VCaP (cell line): ENCODE measurements around the gene TFCP2L1.
"Not testable (repeated sequence)": the region's sequence is repeated elsewhere in the genome, so short reads cannot be mapped to it uniquely, and the experiment has no call there.

Experiments
- H3K27ac ChIP-seq: fragments of 450-650 bp; 2 replicates; pipeline ENCODE4 v1.5.1; 2017
- TF ChIP-seq, protein P1 (sequence below): fragments of 450-650 bp; conservative IDR thresholded peaks from 2 replicates; pipeline ENCODE4 v1.5.1; 2017; ENCODE audit warnings: mild to moderate bottlenecking, moderate library complexity

Gene TFCP2L1

DNA sequence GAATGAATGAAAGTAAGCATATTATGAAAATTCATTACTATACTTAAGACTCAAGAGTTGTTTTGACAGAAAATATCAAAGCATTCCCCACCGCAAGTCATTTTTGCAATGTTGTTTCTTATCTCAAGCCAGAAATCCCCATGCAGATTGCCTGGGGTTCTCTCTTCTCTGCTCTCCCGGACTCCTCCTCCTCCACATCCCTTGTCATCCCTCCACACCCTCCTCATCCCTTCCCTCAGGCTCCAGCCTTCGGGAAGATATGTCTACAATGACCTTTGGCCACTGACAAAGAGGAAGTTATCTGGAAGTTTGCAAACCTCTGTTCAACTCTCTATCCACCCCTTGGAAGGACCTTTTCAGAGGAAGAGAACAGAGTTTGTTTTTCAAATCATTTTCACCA, 11.9 kb downstream of the TFCP2L1 start:
- no peak overlapping the region for H3K27ac ChIP-seq
- TF ChIP-seq, protein P1, sequence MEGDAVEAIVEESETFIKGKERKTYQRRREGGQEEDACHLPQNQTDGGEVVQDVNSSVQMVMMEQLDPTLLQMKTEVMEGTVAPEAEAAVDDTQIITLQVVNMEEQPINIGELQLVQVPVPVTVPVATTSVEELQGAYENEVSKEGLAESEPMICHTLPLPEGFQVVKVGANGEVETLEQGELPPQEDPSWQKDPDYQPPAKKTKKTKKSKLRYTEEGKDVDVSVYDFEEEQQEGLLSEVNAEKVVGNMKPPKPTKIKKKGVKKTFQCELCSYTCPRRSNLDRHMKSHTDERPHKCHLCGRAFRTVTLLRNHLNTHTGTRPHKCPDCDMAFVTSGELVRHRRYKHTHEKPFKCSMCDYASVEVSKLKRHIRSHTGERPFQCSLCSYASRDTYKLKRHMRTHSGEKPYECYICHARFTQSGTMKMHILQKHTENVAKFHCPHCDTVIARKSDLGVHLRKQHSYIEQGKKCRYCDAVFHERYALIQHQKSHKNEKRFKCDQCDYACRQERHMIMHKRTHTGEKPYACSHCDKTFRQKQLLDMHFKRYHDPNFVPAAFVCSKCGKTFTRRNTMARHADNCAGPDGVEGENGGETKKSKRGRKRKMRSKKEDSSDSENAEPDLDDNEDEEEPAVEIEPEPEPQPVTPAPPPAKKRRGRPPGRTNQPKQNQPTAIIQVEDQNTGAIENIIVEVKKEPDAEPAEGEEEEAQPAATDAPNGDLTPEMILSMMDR, result no peak

DNA sequence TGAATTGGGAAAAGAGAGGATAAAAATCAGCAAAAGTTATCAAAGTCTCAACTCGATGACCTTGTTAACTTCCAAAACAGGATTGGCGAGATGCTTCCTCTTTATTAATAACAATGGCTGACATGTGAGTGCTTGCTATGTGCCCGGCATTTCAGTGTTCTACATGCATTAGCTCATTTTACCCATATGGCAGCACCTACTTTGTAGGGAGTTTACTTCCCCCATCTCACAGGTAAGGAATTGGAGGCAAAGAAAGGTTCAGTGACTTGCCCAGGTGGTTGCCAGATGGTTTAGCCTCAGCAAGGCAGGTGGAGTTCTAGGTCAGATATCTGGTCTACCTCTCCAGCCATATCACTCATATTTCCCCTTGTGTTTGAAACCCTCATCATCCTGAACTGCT, 12.4 kb downstream of the TFCP2L1 start:
- TF ChIP-seq, protein P1, result no peak
- H3K27ac ChIP-seq, result no peak overlapping the region

DNA sequence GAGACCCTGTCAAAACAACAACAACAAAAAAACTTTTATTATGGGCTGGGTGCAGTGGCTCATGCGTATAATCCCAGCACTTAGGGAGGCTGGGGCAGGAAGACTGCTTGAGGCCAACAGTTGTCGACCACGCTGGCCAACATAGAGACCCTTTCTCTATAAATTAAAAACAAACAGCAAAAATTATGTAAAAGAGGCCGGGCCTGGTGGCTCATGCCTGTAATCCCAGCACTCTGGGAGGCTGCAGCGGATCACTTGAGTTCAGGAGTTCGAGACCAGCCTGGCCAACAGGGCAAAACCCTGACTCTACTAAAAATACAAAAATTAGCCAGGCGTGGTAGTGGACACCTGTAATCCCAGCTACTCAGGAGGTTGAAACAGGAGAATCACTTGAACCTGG, 15.6 kb downstream of the TFCP2L1 start:
- not testable (repeated sequence) for H3K27ac ChIP-seq

DNA sequence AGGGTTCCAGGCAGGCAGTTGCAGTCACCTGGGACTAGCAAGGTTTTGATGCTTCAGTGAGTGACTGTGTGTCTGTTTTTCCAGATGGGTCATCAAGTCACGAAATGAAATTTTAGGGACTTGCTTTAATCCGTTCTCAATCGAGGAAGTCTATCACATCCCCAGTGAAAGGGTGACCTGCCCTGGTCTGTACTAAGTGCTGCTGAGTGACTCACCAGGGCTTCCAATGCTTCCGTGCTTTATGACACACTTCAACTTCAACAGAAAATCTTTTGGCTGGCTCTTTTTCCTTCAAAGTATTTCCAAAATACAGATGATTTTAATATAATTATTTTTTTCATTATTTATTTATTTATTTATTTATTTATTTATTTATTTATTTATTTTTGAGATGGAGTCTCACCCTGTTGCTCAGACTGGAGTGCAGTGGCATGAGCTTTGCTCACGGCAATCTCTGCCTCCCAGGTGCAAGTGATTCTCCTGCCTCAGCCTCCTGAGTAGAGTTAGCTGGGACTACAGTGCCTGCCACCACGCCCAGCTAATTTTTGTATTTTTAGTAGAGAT, 18.4 kb downstream of the TFCP2L1 start:
- H3K27ac ChIP-seq, result no peak overlapping the region
- TF ChIP-seq, protein P1, result no peak

DNA sequence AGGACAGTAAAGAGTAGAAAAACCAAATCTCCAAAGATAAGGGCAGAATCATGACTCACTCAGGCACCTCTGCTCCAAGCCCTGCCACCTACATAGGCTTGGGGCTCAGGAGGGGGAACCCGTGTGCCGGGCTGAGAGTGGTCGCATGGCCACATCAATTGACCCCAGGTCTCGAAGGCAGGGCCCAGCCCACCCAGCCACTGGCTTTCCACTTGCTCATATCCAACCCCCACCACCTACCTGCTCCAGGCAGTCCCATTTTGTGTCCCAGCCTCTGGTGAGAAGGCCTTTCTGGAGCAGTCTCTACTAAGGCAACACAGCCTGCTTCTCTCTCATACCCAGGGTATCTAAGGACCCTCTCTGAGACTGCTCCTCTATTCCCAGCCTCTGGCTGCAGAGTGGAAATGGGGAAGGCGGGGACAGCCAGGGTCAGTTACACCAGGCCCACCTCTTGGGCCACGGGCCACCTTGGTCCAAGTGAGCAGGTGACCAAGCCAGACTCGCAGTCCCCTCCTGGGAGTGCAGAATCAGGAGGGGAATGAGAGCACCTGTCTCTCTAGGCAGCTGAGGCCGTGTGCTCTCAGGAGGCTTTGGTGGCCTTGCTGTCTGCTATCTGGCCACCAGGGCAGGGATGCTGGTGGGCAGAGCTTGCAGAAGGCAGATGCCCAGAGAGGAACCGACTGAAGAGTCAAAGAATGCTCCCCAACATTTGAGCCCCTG, 20.8 kb downstream of the TFCP2L1 start:
- TF ChIP-seq, protein P1, result no peak
- no peak overlapping the region for H3K27ac ChIP-seq

DNA sequence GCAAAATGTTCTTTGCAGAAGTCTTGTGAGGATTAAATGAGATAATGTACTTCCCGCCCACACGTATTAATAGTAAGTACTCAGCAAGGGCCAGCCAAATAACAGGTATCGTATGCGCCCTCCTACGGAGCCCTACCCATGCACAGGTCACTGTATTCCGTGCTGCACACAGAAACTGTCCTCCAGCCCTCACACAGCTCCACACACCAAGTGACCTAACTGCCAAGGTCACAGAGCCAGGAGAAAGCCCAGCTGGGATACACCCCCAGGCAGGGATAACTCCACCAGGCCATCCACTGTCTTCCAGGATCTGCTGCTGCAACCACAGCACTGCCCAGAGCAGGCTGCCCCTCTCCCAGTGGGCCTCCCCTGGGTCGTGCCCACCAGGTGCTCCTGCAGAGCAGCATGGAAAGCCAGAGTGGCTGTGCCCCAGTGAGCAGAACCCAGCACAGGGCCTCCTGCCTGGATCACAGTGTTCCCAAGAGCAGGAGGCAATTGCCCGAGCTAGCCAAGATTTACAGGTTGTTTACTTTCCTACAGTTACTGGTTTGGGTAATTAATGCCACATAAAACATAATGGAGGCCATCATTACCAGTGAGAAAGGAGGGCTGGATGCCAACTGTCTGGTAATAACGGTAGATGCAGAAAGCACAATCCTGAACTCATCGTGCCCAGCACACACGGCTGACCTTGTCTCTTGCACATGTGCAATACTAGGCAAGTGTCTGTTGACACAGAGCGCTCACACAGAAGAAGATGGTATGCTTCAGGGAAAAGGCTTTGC, 24.4 kb downstream of the TFCP2L1 start:
- peak overlapping the region; percentile 67 for H3K27ac ChIP-seq
- TF ChIP-seq, protein P1, result no peak

DNA sequence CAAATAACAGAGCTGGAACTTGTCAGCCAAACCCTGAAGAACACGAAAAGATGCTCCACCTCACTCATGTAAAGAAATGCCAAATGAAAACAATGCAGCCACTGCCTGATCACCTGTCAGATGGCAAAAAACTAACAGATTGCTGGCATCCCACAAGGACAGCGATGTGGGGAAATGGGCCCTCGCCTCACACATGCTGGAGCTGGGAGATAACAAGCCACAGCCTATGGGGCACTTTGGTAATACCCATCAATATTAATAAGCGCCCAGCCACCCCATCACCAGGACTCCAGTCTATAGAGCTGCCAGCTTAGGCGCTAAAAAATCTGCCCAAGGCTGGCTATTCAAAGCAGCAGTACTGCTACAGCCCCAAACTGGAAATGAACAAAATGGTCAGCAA, 27.0 kb downstream of the TFCP2L1 start:
- H3K27ac ChIP-seq, result no peak overlapping the region
- TF ChIP-seq, protein P1, result no peak

DNA sequence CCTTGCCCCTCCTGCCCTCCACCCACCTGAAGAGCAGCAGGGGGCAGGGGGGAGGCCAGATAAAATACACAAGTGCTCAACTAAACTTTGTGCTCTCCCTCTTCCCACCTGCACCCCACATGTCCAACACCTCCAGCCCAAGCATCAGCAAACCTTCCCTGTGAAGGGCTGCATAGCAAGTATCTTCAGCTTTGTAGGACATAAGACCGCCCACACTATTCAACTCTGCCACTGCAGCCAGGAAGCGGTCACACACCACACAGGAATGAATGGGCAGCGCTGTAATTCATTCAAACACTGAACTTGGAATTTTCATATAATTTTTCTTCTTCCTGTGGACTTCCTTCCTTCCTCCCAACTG, 27.5 kb downstream of the TFCP2L1 start:
- TF ChIP-seq, protein P1, result no peak
- H3K27ac ChIP-seq, result no peak overlapping the region
